Measurements from ENCODE around the gene CD46.
"Not testable (repeated sequence)": the region's sequence is repeated elsewhere in the genome, so short reads cannot be mapped to it uniquely, and the experiment has no call there.

The CD46 gene

DNA sequence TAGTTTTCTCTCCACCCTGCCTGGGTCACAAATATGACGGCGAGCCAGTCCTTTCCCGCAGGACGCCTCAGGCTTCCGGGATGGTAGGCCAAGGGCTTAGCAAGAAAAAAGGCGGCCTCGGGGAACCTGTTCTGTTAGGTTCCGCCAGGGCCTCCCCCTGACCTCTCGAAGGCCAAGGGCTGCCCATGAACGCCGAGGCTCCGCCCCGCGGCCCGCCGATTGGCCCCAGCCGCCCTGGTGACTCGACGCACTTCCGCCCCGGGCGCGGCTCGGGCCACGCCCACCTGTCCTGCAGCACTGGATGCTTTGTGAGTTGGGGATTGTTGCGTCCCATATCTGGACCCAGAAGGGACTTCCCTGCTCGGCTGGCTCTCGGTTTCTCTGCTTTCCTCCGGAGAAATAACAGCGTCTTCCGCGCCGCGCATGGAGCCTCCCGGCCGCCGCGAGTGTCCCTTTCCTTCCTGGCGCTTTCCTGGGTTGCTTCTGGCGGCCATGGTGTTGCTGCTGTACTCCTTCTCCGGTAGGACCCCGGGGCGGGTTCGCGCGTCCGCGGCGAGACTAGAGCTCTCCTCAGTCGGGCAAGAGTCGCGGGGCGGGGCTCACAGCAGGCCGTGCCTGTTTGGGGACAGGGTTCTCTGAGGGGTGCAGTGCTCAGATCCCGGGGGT, at the start of gene CD46:
Gene CD46 (plus strand): TSS at position 265 of the 666 bp plus-strand sequence. CDS start 159 bp downstream, at position 424.
- peak; percentile 92 for DNase-seq (ENCODE audit: low spot score)

- no peak for DNase-seq (ENCODE audit: low spot score)
These were observed 49.5 kb upstream of the CD46 start for GRCh38 chr1:207702317-207702716.

- no peak for DNase-seq (ENCODE audit: low spot score)
These were observed 48.1 kb upstream of the CD46 start for GRCh38 chr1:207703712-207704111.

DNA sequence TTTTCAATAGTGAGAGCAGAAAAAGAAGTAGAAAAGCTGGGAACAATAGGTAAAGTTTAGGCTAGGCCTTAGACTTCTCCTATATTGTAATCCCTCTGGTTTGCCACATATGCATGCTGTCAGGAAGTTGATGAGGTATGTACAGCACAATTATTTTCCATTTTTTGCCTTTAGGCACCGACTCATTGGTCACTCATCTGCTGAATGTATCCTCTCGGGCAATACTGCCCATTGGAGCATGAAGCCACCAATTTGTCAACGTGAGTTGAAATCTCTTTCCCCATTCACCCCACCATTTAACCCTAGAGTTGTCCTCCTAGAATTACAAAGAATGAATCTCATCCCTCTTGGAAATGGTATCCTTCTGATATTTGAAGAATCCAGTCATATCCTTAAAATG, 43.9 kb upstream of the CD46 start:
- not testable (repeated sequence) for DNase-seq (ENCODE audit: low spot score)

GRCh38 chr1:207711285-207711684, 40.6 kb upstream of the CD46 start:
- DNase-seq (ENCODE audit: low spot score): peak; percentile 10

DNA sequence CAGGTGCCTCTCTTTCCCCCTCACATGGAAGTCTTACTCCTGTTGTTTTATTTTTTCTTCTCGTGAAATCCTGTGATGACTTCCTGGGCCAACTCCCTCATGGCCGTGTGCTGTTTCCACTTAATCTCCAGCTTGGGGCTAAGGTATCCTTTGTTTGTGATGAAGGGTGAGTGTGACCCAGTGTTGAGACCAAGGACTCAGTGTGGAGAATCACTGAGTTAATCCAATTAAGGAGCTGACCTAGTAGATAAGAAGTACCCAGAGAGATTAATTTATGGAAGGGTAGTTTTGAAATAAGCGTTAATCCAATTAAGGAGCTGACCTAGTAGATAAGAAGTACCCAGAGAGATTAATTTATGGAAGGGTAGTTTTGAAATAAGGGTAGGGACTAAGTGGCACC, 39.2 kb upstream of the CD46 start:
- not testable (repeated sequence) for DNase-seq (ENCODE audit: low spot score)

DNA sequence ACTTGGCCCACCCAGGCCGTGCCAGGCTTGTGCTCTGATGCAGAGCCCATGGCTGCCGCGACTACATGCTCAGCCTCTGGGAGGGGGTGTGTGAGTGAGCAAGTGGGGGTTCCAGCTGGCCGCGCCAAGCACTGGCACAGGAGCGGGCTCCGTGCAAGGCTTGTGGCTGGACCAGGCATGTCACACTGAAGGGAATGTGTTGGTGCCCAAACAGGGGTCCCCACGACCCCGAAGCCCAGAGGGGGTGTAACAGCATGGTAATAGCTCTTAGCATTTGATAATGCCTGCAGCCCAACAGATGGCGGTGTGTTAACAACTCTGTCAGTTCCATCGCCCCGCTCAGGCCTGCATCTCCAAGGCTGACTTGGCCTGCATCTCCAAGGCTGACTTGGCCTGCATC, 38.3 kb upstream of the CD46 start:
- DNase-seq (ENCODE audit: low spot score): no peak

DNA sequence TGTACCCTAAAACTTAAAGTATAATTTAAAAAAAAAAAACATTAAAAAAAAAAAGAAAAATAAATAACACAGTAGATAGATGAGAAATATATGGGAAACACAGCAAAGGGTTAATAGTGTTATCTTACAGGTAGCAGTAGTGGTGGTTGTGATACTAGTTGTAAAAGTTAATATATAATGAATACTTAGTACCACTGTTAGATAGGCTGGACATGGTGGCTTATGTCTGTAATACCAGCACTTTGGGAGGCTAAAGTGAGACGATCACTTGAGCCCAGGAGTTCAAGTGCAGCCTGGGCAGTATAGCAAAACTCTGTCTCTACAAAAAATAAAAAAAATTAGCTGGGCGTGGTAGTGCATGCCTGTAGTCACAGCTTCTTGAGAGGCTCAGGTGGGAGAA, 32.6 kb upstream of the CD46 start:
- DNase-seq (ENCODE audit: low spot score): no peak

GRCh38 chr1:207728200-207728858, 23.5 kb upstream of the CD46 start:
- not testable (repeated sequence) for DNase-seq (ENCODE audit: low spot score)

DNA sequence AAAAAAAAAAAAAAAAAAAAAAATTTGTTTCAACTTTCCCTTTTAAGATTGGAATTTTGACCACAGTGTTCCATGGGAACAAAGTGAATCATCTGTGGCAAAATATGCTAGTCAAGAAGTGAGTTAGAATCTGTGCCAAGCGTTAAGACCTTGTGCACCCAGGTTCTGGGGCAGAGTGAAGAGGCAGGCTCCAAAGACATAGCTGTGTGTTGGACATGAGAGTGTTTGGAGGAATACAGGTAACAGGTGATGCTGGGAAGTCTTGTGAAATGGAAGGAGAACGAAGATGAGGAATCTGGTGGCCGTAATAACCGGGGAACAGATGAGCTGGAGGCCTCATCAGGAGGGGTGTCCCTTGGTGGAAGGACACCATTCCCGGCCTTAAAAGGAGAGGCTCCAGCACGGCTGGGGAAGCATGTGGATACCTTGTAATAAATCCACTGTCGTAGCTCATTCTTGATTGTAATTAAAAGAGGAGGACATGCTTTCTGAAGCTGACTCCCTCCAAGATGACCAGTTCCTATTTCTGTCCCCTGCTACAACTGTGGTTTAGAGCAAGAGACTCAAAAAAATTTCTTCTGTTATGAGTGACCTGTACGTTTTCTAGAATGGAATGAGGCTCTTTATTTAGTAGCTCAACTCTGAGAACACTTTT, 14.2 kb upstream of the CD46 start:
- not testable (repeated sequence) for DNase-seq (ENCODE audit: low spot score)

- not testable (repeated sequence) for DNase-seq (ENCODE audit: low spot score)
These were observed 13.6 kb upstream of the CD46 start for GRCh38 chr1:207738158-207738659.

GRCh38 chr1:207740207-207740606, 11.6 kb upstream of the CD46 start:
- DNase-seq (ENCODE audit: low spot score): no peak

DNA sequence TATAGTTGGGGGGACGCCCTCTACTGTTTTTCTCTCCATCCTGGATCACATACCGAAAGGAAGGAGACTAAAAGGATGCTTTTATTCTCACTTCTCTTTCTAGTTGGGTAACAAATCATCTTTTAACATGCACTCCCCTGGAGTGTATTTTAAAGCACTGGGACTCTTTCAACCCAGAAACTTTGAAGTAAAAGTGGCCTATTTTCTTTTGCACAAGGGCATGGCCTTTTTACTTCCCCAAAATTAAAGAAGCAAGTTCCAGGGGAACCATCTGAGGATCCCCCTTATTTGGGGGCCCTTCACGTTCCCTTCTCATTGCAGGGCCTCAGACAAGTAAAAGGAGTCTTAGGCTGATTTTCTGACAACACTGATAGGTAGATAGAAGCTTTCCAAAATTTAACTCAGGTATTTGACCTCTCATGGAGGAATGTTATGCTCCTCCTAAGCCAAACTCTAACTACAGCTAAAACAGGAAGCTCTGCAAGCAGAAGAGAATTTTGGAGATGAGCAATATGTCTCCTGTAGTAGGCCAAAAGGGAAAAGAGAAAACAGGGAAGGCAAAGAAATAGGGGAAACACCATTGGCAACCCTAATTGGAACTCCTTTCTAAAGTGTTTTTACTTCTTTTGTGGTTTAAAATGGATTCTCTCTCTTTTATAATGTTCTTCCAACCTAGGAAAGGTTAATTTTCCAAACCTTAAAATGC, 8.9 kb upstream of the CD46 start:
- DNase-seq (ENCODE audit: low spot score): no peak

DNA sequence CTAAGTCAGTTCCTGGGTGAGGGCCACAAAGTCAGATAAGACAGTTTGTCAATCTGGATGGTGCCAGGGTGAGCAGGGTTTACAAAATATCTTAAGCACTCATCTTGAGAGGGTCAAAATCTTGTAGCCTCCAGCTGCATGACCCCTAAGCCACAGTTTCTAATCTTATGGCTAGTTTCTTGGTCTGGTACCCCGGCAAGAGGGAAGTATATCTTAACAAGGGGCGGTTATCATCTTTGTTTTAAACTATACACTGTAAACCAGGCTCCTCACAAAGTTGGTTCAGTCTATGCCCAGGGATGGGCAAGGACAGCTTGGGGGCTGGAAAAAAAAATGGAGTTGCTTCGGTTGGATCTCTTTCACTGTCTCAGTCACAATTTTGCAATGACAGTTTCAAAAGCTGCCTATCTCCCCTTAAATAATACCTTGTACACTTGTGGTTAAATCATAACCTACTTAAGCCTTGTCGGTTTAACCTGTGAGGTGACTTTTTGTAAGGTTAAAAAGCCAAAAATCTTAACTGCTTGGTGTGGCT, 7.8 kb upstream of the CD46 start:
- DNase-seq (ENCODE audit: low spot score): no peak

DNA sequence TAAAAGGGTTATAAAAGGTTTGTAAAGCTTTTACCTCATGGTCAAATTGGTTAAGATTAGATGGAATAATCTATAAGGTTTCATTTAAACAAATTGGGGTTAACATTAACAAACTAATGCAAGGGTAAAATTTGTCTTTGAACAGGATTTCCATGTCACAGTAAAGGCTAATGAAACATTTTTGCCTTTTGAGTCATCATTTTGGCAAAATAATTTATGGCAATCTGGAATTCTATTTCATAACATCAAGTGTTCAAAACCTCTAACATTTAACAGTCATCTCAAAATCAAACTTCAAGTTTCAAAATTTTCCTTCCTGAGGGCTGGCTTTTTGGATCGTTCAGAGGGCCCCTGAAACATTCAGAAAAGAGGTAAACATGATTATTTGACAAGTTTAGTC, 6.6 kb upstream of the CD46 start:
- DNase-seq (ENCODE audit: low spot score): peak; percentile 9

DNA sequence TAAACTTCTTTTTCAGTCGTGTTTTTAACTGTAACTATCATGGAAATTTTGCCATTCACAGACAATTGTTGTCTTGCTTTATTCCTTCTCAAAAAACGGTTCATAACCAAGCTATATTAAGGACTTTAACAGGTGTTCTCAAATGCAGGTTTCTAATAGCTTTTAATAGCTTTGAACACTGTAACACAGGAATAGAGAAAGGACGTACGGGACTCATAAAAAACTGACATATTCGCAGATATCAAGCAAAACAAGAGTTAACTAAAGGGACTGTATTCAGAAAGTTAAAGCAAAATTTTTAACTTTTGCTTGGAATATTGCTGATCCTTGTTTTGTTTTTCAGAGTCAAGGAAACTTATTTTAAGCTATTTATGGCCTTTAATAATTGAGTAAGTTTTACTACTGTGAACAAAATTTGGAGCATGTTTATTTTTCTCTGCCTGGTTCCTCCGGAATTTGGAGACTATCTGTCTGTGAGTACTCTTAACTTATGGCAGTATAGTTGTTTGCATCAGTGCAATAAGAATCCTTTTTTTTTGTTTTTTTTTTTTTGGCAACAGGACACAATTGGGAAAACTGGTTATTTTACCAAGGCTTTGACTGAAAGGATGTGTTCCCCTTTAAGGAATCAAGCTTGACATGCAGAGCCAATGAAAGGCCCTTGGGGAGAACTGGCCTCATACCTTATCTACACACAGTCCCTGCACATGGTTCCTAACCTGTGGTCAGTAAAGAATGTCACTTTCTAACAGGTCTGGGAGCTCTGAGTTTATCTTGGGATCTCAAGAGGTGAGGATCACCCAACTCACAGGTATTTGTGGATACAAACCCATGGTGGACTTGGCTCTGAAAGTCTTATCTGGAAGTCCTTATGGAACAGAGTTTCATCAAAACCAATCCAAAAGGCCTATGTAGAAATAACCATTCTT, 5.8 kb upstream of the CD46 start:
- no peak for DNase-seq (ENCODE audit: low spot score)

DNA sequence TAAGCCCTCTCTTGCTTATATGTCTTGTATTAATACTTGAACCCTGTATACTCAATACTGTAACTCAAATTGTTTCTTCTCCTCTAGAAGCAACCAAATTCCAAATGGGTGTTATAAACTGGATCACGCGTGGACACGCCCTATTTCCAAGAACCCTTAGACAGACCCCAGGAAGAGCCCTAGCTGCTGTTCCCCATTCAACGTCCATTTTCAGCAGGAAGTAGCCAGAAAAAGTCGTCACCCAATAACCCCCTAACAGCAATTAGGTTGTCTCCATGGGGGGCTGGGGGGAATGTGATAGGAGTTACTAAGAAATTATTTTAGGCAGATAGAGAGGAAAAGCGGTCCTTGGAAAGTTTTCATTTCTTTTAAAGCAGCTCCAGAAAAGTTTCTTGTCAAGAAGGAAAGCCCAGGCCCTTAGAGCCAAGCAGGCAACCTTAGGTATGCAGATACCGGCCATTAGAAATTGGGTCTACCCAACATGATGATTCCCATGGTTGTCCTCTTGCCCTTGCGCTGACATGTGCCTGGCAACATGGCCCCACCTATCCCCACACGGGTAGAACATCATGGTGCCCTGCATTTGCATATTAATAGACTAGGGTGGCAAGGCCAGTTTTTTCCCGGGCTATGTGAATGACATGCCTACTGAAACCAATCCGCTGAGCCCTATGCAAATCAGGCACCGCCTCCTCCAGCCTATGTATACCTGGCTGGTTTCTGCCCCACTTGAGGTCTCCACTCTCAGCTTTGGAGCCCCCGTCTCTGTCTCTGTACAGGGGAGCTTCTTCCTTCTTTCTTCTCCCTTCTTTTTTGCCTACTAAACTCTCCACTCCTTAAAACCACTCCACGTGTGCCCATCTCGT, 4.0 kb upstream of the CD46 start:
- no peak for DNase-seq (ENCODE audit: low spot score)

GRCh38 chr1:207748737-207749528, 2.9 kb upstream of the CD46 start:
- no peak for DNase-seq (ENCODE audit: low spot score)

- DNase-seq (ENCODE audit: low spot score): no peak
These were observed 1.1 kb upstream of the CD46 start for GRCh38 chr1:207750631-207751305.
